GM12878 (cell line): Measurements from ENCODE around the gene AGBL4. TPM values are rescaled to one million over a fixed set of nuclear protein-coding genes. Genes with fewer than 3 reads are reported as not detected.

Source experiments
- ATAC-seq: fragments of 200-7000 bp; cut with Tn5 transposase; 3 replicates; pipeline ENCODE4 v1.9.1; 2020; ENCODE audit warnings: mild to moderate bottlenecking, moderate library complexity
- BruUV-seq: library from RNA; stranded (reverse); fragments of 400-500 nt; replicated peaks from 2 replicates; lab custom pipeline; 2021; lab: Mats Ljungman, UMichigan
- CTCF ChIA-PET: fragments of 300-600 bp; sonication (Branson Sonifier 250); formaldehyde crosslinking; extraction: SDS; loops from one replicate; lab custom pipeline; 2021; ENCODE audit warnings: inconsistent platforms; lab: Yijun Ruan, JAX
- POLR2A ChIA-PET: fragments of 350-600 bp; formaldehyde crosslinking; extraction: SDS; loops from one replicate; lab custom pipeline; 2021; ENCODE audit warnings: inconsistent platforms; lab: Charles Lee
- RAD21 ChIA-PET: fragments of 300-600 bp; sonication (Branson Sonifier 250); formaldehyde crosslinking; loops from one replicate; lab custom pipeline; 2023; ENCODE audit warnings: antibody characterized with exemption; ENCODE audit not compliant: unreplicated experiment; lab: Charles Lee
- SMC1A ChIA-PET: fragments of 300-600 bp; sonication (Branson Sonifier 250); formaldehyde crosslinking; loops from one replicate; lab custom pipeline; 2023; ENCODE audit not compliant: unreplicated experiment, uncharacterized antibody; lab: Charles Lee
- DNase-seq: peaks from one replicate; pipeline ENCODE4 v3.0.0-alpha.2; 2011; ENCODE audit warnings: low read depth, low spot score
- FAIRE-seq: peaks from 3 replicates; lab custom pipeline; 2011; peaks lifted over from hg19 to GRCh38; lab: Jason Lieb, UNC
- H2AFZ ChIP-seq: 2 replicates; pipeline ENCODE4 v1.6.0; 2011; ENCODE audit warnings: low read depth, low read length, control low read depth; ENCODE audit not compliant: control insufficient read depth
- H3K27ac ChIP-seq: 2 replicates; pipeline ENCODE4 v1.5.1; 2011; ENCODE audit warnings: control low read depth; ENCODE audit not compliant: control insufficient read depth, insufficient read depth
- H3K27me3 ChIP-seq, 2 experiments: replicated peaks in 1 of 2; 2 replicates each; pipeline versions ENCODE4 v1.6.0 to v1.6.1; 2011; ENCODE audit warnings: low read length in 1 of 2; ENCODE audit not compliant: control insufficient read depth in 2 of 2, insufficient read depth in 2 of 2
- H3K36me3 ChIP-seq, 2 experiments: 2 replicates each; pipeline ENCODE4 v1.5.1; 2011; ENCODE audit warnings: low read length in 1 of 2; ENCODE audit not compliant: control insufficient read depth in 2 of 2, insufficient read depth in 2 of 2
- H3K4me1 ChIP-seq: 2 replicates; pipeline ENCODE4 v1.6.1; 2011; ENCODE audit warnings: mild to moderate bottlenecking, low read length, moderate library complexity, mixed read lengths; ENCODE audit not compliant: control insufficient read depth, insufficient read depth
- H3K4me2 ChIP-seq: 2 replicates; pipeline ENCODE4 v1.6.0; 2011; ENCODE audit warnings: control low read depth; ENCODE audit not compliant: control insufficient read depth, insufficient read depth
- H3K4me3 ChIP-seq: fragments of 200-600 bp; sonication (generic); 2 replicates; pipeline ENCODE4 v1.5.1; 2016
- H3K79me2 ChIP-seq: 2 replicates; pipeline ENCODE4 v1.6.0; 2011; ENCODE audit warnings: low read length; ENCODE audit not compliant: control insufficient read depth, insufficient read depth
- H3K9ac ChIP-seq: 2 replicates; pipeline ENCODE4 v1.8.0; 2011; ENCODE audit warnings: low read length, control low read depth, mixed read lengths; ENCODE audit not compliant: control insufficient read depth, insufficient read depth
- H3K9me3 ChIP-seq: replicated peaks from 3 replicates; pipeline ENCODE4 v1.5.1; 2011; ENCODE audit warnings: mild to moderate bottlenecking, low read length; ENCODE audit not compliant: control insufficient read depth, insufficient read depth
- H4K20me1 ChIP-seq: 2 replicates; pipeline ENCODE4 v1.6.0; 2011; ENCODE audit not compliant: control insufficient read depth, insufficient read depth
- BHLHE40 ChIP-seq, 2 experiments: fragments of 450-650 bp in 1 of 2; IDR thresholded peaks; 2 replicates each; pipeline ENCODE4 v1.6.1; 2011 to 2017; ENCODE audit warnings: low read depth in 2 of 2, borderline replicate concordance in 1 of 2, improper control_type of control experiment in 1 of 2, low read length in 1 of 2, mild to moderate bottlenecking in 1 of 2
- BRCA1 ChIP-seq: IDR thresholded peaks from 2 replicates; pipeline ENCODE4 v1.6.1; 2011; ENCODE audit warnings: low read depth, low read length, improper control_type of control experiment
- HDAC6 ChIP-seq: fragments of 200-600 bp; sonication (generic); IDR thresholded peaks from one replicate; pipeline ENCODE4 v1.8.0; 2017; ENCODE audit warnings: antibody characterized with exemption; ENCODE audit not compliant: unreplicated experiment
- LARP7 ChIP-seq: fragments of 450-650 bp; IDR thresholded peaks from 2 replicates; pipeline ENCODE4 v1.6.1; 2017; ENCODE audit warnings: mild to moderate bottlenecking
- MEF2B ChIP-seq: fragments of 450-650 bp; IDR thresholded peaks from 2 replicates; pipeline ENCODE4 v1.6.1; 2018; ENCODE audit warnings: mild to moderate bottlenecking, moderate library complexity; ENCODE audit not compliant: partially characterized antibody, poor library complexity, severe bottlenecking
- MYB ChIP-seq: fragments of 150-350 bp; IDR thresholded peaks from 2 replicates; pipeline ENCODE4 v1.6.1; 2014; ENCODE audit warnings: mild to moderate bottlenecking, low read depth, low read length, borderline replicate concordance
- RCOR1 ChIP-seq: conservative IDR thresholded peaks from 2 replicates; pipeline ENCODE4 v1.6.1; 2012; ENCODE audit warnings: low read depth, low read length, improper control_type of control experiment
- SRF ChIP-seq, 2 experiments: IDR thresholded peaks; 2 replicates each; pipeline ENCODE4 v1.6.1; 2011; ENCODE audit warnings: low read depth in 2 of 2, low read length in 2 of 2, mild to moderate bottlenecking in 1 of 2, moderate library complexity in 1 of 2
- ZNF274 ChIP-seq: IDR thresholded peaks from one replicate; pipeline ENCODE4 v1.8.0; 2011; ENCODE audit not compliant: insufficient read length, insufficient read depth
- ZZZ3 ChIP-seq: IDR thresholded peaks from 2 replicates; pipeline ENCODE4 v1.6.1; 2011; ENCODE audit warnings: low read depth; ENCODE audit not compliant: control insufficient read depth, insufficient read length
- WGBS: methylation state at CpG from one replicate; pipeline ENCODE4 v1.1.6; 2016; ENCODE audit warnings: low lambda C conversion rate; ENCODE audit not compliant: insufficient replicate concordance, insufficient coverage; ENCODE audit errors: missing lambda C conversion rate; 5-methylcytosine and 5-hydroxymethylcytosine counted together
- in situ Hi-C: fragments of 300-500 bp; cut with MboI; formaldehyde crosslinking; loops from 9 replicates; pipeline ENCODE4 v1.14.3; 2018; ENCODE audit warnings: mixed read lengths
- intact Hi-C: fragments of 100-400 bp; cut with micrococcal nuclease; formaldehyde crosslinking; loops from one replicate; pipeline ENCODE4 v1.14.2; 2022; ENCODE audit not compliant: unreplicated experiment
- polyA plus RNA-seq, 11 experiments: library from polyadenylated mRNA; depleted of rRNA in 4 of 11; unstranded in 6 of 11; stranded (reverse) in 5 of 11; fragments of >200 nt; fragmentation: Nextera tagmentation in 4 of 11; fragmentation: Illumina TruSeq in 1 of 11; extraction: Ambion mirVana in 4 of 11; extraction: Trizol in 1 of 11; gene quantifications; 1 replicate in 1 of 11; 2 replicates in 10 of 11; pipeline versions ENCODE4 v1.2.1 to v1.2.3, GENCODE V29; 2011 to 2016; ENCODE audit warnings: inconsistent platforms in 2 of 11, missing spikeins in 2 of 11, low read depth in 1 of 11
- total RNA-seq, 4 experiments: library from RNA; depleted of rRNA in 3 of 4; stranded (reverse); fragments of >200 nt in 3 of 4; fragmentation: Illumina TruSeq in 1 of 4; extraction: Trizol in 1 of 4; gene quantifications; 2 replicates each; pipeline versions ENCODE4 v1.2.1 to v1.2.3, GENCODE V29; 2013 to 2021

The AGBL4 gene
- total and polyA plus RNA-seq, 10 of the 15 experiments (the other 5 are each of a cell fraction or from before 2014, with no cell fraction given) = 0.31 TPM; not detected in 9

DNA sequence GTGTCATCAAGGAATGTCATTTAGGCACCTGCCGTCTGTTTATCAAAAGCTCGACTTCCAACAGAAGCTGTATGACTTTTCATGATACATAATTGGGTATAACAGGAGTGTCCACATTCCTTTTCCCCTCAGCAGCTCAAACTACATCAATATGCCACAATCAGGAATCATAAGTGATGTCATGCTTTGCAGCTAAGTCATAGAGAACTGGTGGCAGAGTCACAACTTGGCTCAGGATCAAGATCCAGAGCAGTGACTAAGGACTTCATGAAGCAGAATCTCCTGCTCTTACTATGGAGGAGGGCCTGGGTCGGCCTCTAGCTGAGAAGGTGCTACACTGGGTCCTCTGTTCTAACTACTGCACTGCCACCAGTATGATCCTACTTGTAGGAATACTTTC, 36.5 kb upstream of the AGBL4 start (continued):
- no peak for TF ChIP-seq BHLHE40 (IDR thresholded peaks at IDR 0.05; ENCODE audit: borderline replicate concordance in 1 of 2, low read depth in 2 of 2, low read length in 1 of 2)
- TF ChIP-seq SRF (IDR thresholded peaks at IDR 0.05; ENCODE audit: low read depth in 2 of 2, low read length in 2 of 2) = no peak
- TF ChIP-seq LARP7 = no peak
- no peak for TF ChIP-seq MEF2B

DNA sequence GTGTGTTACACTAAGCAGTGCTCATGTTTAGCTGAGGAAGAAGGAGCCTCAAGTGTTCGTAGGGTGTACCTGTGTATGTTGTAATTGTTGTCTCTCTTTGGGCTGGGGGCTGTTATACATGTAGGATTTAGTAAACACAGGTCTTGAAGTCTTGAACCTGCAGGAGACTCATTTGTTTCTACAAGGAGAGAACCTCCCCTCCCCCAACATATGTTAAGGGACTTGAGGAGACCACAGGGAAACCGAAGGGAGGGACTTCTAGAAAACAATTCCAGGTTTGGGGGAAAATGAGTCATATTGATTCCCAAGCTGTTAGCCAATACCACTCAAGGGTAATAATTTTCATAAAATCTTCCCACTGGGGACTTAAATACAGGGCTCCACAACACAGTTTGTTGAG, 25.0 kb upstream of the AGBL4 start:
- intact Hi-C loops = no loop called here
- Histone ChIP-seq H3K36me3 (no peaks in the 10 kb centered on the region), H3K4me1 (no peaks in the 10 kb centered on the region), H3K9ac (no peak overlapping the region), H3K27ac (no peak overlapping the region), H3K79me2 (no peaks in the 10 kb centered on the region), H4K20me1 (no peaks in the 10 kb centered on the region), H2AFZ (no peak overlapping the region), H3K9me3 (no peaks in the 10 kb centered on the region; the same call in 2 of the 3 replicates)
- FAIRE-seq (no peak), DNase-seq (no peak)
- ChIA-PET POLR2A (no interaction called here), RAD21 (no interaction called here), CTCF (interaction anchor here (0.8 kb wide), 1 partner anchor 285 kb away, joined by 4 read pairs; no protein-coding TSS in a partner anchor)
- no TSS peak for BruUV-seq
- in situ Hi-C loops = no loop called here
- no peak for TF ChIP-seq RCOR1
- no peak for TF ChIP-seq HDAC6
- no peak for TF ChIP-seq ZZZ3
- TF ChIP-seq ZNF274 = no peak
- TF ChIP-seq MYB = no peak
- TF ChIP-seq BRCA1 = no peak
- TF ChIP-seq, all 136 proteins: peak for 0
- Histone ChIP-seq H3K4me3 (no peak overlapping the region), H3K27me3 (peaks cover 0 to 5% of the 10 kb centered on the region in 2 experiments; a peak in 2 of 4 replicates), H3K4me2 (no peak overlapping the region)
- ATAC-seq = no peak
- 0% methylated on average over 2 of the region's 2 CpGs for WGBS
- SMC1A ChIA-PET = no interaction called here
